ENCODE results near the gene DYNLT3.

Gene DYNLT3

GRCh38 chrX:37840931-37841330 lies 6.4 kb downstream of the DYNLT3 start:
- DNase-seq, result no peak

GRCh38 chrX:37834937-37835336 lies 12.4 kb downstream of the DYNLT3 start:
- DNase-seq, result no peak

GRCh38 chrX:37830371-37830770 lies 17.0 kb downstream of the DYNLT3 start:
- DNase-seq, result no peak

- no peak for DNase-seq
Observed at GRCh38 chrX:37829721-37830120, 17.6 kb downstream of the DYNLT3 start.

- DNase-seq, result no peak
Observed at GRCh38 chrX:37825215-37825842, 22.0 kb downstream of the DYNLT3 start.

- DNase-seq, result no peak
Observed at GRCh38 chrX:37824491-37825214, 22.7 kb downstream of the DYNLT3 start.

- no peak for DNase-seq
Observed at GRCh38 chrX:37820646-37821045, 26.7 kb downstream of the DYNLT3 start.

GRCh38 chrX:37818031-37818430 lies 29.3 kb downstream of the DYNLT3 start:
- no peak for DNase-seq

GRCh38 chrX:37817579-37817978 lies 29.8 kb downstream of the DYNLT3 start:
- DNase-seq, result no peak

- no peak for DNase-seq
Observed at GRCh38 chrX:37817176-37817575, 30.2 kb downstream of the DYNLT3 start.

- DNase-seq, result no peak
Observed at GRCh38 chrX:37816766-37817165, 30.6 kb downstream of the DYNLT3 start.

- DNase-seq, result no peak
Observed at GRCh38 chrX:37815366-37815765, 32.0 kb downstream of the DYNLT3 start.

GRCh38 chrX:37813570-37813969 lies 33.8 kb downstream of the DYNLT3 start:
- no peak for DNase-seq

GRCh38 chrX:37812110-37812509 lies 35.3 kb downstream of the DYNLT3 start:
- no peak for DNase-seq

GRCh38 chrX:37809970-37810369 lies 37.4 kb downstream of the DYNLT3 start:
- DNase-seq, result no peak

GRCh38 chrX:37803057-37803456 lies 44.3 kb downstream of the DYNLT3 start:
- DNase-seq, result no peak

GRCh38 chrX:37802028-37802427 lies 45.3 kb downstream of the DYNLT3 start:
- no peak for DNase-seq

GRCh38 chrX:37800717-37801116 lies 46.7 kb downstream of the DYNLT3 start:
- no peak for DNase-seq

GRCh38 chrX:37799936-37800335 lies 47.4 kb downstream of the DYNLT3 start:
- DNase-seq, result no peak

- no peak for DNase-seq
Observed at GRCh38 chrX:37796805-37797204, 50.6 kb downstream of the DYNLT3 start.

- DNase-seq, result no peak
Observed at GRCh38 chrX:37796310-37796709, 51.1 kb downstream of the DYNLT3 start.
